ENCODE results near the gene ANO6.

Gene ANO6

DNA sequence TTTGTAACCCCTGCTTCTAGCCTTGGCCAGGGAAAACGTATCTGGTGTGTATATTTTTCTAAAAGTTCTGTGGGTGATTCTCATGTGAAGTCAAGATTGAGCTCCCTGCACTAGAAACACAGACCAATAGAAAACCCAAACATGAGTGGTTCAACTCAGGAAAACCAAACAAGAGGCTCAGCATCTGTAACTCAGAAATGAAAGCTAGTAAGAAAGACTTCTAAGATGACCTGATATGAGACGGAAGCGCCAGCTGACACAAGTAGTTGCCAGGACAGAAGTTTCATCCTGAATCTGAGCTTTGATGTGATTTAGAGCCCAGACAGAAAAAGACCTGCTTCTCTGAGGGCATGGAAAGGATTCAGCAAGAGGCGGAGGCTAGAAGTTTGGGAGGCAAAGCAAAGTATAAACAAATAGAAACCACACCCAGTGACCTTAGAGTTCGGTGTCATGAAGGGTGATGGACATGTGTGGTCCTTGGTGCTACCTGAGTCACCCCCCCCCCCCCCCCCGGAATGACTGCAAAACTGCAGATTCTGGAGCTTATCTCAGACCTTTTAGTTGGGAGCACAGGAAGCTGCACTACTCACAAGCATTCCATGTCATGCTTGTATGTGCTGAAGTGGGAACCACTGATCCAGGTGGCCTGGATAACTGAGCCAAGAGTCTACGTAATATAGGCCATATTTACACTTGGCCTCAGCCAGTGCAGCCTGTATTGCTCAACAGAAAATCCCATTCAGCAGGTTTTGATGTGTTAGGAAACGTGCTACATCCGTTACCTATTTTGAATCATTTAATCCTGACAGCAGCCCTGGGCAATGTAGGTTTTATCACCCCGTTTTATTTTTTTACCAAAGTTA, 191.3 kb downstream of the ANO6 start:
- DNase-seq (ENCODE audit: low read depth in 2 of 2) = no peak

DNA sequence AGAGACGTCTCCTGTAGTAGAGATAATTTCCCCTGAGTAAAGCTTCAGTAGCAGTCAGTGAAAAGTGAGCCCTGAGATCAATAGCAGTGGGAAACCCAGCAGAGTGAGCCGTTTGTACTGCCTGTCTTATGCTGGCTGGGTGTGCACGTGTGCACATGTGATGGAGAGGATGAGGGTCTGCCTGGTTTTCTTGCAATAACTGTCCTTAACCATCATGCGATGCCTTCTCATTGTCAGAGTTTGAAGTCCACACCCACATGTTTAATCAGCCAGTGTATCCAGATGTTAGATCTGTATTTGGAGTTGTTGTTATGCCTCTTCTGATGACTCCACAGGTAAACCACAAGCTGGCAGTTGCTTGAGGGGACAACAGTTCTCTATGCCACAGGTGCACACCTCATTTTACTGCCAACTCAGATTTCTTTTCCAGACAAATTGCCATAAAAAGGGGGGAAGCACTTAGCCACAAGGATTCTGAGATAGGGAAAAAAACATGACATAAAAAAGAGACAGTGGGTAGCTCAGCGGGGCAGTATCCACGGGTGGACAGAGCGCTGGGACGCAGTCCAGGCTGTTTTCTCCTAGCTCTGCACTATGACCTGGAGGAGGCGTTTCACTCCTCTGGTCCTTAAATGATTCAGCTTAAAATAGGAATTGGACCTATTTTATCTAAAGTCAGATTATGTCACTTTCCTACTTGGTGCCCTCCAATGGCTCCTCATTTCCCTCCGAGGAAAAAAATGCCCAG, 192.3 kb downstream of the ANO6 start:
- DNase-seq (ENCODE audit: low read depth in 2 of 2) = no peak

DNA sequence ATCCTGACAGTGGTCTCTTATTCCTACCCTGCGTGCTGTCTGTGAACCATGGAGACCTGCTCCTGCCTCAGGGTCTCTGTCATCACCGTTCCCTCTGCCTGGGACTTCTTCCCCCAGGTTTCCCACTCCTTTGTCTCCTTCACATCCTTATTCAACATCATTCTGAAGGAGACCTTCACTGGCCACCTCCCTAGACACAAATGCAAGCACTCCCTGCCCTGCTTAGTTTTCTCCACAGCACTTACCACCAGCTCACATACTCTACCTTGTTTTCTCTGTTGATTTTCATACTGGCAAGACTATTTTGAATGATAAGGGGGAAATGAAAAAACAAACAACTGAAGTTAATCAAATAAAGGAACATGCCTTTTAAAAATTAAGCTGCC, 192.8 kb downstream of the ANO6 start:
- no peak for DNase-seq (ENCODE audit: low read depth in 2 of 2)

DNA sequence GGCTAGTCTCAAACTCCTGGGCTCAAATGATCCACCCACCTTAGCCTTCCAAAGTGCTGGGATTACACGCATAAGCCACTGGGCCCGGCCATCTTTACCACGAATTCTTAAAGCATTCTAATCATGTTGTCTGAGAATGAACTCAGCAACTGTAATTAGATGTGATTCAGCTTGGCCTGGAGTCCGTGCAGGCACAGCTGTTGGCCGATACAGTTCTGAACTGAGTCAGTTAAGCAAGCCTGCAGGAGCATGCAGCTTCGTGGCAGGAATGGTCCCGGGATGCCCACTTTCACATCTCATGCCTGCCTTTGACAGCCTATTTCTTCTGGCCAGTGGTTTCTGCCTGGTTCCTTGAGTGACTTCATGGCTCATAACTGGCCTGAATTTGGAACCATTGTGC, 194.1 kb downstream of the ANO6 start:
- no peak for DNase-seq (ENCODE audit: low read depth in 2 of 2)

DNA sequence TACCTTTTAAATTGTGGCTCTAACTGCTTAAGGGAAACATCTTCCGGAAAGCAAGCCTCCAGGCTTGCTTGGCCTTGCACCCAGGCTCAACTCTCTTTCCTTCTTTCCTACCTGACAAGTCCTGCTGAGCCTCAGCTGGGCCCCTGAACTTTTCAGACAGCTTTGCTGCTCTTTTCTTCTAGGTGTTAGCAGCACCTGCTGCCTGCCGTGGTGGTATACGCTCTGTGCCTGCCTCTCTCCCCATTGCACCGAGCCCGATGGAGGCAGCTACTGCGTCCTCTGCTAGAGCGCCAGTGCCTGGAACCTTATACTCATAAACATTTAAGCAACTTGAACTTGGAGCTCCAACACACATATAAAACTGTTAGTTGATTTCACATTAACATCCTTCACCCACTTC, 195.7 kb downstream of the ANO6 start:
- no peak for DNase-seq (ENCODE audit: low read depth in 2 of 2)

DNA sequence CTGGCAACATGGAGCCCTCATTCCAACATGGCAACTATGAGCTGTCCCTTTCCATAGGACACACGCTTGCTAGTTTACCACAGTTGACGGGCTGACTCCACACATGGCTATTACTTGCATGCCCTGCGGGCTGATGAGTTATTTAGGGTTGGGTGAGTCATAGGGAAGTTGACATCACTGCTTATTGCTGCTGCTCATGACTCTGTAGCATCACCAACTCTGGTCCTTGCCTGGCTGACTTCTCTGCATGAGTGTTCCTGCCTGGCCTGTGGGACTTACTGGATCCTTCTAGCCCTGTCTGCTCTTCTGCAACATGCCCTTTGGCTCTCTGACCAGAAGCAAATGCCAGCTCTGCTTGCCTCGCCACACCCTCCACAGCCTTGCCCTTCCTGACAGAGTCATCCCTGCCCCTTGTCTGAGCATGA, 199.5 kb downstream of the ANO6 start:
- DNase-seq (ENCODE audit: low read depth in 2 of 2) = no peak

DNA sequence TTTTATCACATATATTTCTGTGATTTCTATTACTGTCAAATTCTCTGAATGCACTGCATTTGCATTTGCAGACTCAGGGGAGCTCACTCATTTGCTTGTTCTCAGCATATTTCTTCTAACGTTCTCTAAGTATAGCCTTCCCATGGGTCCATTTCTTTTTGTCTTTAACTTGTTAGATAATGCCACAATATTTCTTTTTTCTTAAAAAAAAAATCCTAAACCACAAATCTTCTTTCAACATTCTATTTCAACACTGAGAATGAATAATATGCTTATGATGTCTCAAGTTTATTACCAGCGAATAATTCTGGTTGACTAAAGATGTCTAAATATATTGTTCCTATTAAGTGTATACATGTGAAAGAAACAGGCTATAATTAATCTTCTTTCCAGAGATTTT, 200.2 kb downstream of the ANO6 start:
- no peak for DNase-seq (ENCODE audit: low read depth in 2 of 2)

DNA sequence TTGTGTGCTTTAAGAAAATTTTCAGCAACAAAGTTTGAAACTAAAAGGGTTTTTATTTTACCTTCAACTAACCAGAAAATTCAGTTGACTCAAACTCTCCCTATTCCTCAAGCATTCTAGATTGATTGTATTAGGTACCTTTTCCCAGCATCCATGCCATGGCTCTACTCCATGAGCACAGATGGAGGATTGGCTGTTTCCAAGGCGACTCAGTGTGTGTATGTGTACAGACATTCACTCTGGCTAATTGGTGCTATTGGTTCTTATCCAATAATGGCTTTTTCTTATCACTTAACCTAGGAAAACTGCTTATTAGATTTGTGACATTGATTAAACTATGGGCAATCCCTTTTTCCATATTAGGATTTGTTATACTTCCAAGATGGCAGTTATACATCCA, 202.6 kb downstream of the ANO6 start:
- no peak for DNase-seq (ENCODE audit: low read depth in 2 of 2)

DNA sequence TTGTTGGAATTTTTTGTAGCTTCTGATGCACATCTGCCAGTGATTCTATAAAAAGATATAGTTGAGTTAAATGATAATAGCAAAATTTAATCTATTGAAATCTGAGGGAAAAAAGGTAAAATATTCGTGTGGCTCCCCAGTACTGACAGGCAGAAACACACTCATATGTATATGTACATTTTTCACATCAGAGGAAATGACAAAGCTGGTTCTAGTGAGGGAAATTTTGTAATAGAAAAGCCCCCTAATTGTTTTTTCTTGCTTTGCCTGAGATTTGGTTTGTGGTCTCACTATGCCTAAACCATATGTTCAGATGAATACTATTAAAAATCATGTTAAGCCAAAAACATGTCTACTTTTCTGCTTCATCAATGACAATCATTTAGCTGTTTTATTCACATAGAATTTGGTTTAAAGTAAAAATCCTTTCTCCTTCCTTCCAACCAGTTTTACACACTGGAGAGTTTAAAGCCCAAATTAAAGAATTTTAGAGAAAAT, 203.5 kb downstream of the ANO6 start:
- DNase-seq (ENCODE audit: low read depth in 2 of 2) = no peak

DNA sequence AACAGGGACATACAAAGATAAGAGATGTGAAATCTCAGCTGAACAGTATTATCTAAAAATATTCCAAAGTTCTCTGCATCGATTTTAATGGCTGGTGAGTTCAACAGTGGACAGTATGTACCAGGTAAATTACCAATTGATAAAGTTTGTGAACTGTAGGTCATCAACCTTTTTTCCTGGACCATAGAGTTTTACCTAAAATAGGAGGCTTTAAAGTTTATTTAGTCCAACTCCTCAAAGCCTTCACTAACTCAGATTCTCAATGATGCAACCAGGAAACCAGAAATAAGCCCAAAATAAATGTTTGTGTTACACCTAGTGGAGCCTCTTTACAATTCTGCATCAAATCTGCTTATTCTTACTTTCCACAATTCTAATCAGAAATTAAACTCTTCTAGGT, 205.8 kb downstream of the ANO6 start:
- no peak for DNase-seq (ENCODE audit: low read depth in 2 of 2)

DNA sequence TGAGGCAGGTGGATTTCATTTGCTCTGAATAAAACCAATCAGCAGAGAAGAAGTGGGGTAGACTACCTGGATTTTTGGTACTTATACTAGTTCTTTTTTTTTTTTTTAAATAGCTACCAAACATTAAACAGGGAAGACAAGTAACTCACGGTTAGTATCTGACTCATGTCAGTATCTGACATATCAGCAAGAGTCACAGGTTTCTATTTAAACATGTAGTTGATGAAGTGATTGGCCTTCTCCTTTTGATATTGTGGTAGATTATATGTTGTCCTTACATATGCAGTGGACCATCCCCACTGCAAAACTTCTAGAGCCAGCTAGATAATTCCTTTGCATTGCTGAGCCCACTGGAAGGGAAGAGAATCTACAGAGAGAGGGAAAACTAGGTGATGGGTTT, 208.0 kb downstream of the ANO6 start:
- no peak for DNase-seq (ENCODE audit: low read depth in 2 of 2)

DNA sequence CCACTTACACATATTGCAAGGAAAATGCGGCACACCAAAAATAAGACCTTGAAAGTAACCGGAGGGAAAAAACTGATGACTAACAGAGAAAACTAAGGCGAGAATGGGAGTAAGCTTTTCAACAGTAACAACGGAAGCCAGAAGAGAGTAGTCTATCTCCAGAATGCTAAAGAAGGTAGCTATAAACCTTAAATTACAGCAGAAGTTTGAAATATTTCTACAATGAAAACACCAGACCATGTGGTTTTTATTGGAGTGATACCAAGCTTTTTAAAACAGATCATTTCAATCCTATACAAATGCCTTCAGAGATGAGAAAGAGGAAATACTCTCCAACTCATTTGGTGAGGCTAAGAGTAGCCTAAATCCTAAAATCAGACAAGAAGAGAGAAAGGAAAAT, 209.5 kb downstream of the ANO6 start:
- no peak for DNase-seq (ENCODE audit: low read depth in 2 of 2)

DNA sequence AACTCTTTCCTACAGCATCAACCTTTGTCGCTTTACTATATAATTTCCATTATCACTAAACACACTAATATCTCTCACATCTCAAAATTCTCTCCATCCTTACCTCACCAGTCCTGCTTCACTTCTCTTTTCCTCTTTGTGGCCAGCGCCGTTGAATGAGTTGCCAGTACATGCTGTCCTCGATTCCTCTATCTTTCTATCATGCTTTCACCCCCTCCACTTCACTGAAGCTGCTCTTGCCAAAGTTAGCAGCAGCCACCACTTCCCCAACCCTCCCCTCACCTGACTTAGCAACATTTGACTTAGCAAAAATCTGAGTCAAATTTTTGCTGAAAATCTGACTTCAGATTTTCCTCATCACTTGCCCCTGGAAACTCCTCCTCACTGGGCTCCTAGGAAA, 210.4 kb downstream of the ANO6 start:
- no peak for DNase-seq (ENCODE audit: low read depth in 2 of 2)

DNA sequence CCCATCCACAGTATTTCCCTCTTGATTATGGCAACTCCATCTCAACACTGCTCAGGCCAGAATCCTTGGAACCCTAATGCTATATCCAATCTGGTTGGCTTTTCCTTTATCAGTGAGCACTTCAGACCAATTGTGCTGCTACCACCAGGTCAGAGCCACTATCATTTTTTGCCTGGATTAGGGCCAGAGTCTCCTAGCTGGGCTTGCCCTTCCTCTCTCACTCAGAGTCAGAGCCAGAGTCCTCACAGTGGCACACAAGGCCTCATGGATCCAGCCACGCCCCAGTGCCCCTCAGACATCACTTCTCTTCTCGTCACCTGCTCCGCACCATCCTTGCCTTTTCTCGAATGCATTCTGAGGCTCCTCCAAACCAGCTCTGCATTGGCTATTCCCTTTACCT, 211.1 kb downstream of the ANO6 start:
- DNase-seq (ENCODE audit: low read depth in 2 of 2) = no peak

DNA sequence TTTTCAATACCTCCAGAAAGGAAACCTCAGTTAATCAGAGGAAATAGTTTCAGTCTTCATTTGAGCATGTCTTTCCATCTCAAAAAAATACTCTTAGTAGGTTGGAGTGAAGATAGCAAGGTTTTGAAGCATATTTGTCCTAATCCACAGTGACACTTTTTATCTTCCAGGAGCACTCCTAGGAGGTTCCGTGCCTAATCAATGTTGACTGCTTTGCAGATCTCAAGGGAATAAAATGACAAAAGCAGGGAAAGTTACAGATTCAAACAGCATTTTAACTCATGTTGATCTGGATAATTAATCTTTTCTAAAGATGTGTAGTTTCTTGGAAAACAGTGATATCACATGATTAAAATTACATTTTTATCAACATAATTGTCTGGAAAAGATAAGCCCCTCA, 213.9 kb downstream of the ANO6 start:
- DNase-seq (ENCODE audit: low read depth in 2 of 2) = no peak

DNA sequence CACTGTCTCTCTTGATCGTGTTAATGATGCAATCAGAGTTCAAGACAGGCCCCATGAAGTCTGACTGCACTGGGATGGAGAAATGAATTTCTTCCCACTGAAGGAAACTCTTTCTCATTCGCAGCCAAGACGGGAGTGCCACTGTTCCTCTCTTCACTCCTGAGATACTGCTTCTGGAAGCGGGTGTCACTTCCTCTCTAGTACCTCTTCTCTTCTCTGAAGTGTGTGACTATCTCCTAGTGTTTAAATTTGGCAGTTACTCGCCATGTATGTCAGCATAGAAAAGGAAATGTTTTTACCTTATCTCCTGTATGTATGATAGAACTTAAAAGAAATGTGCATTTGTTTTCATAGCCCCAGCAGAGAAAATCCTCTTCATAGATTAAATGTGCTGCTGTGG, 215.2 kb downstream of the ANO6 start:
- no peak for DNase-seq (ENCODE audit: low read depth in 2 of 2)

DNA sequence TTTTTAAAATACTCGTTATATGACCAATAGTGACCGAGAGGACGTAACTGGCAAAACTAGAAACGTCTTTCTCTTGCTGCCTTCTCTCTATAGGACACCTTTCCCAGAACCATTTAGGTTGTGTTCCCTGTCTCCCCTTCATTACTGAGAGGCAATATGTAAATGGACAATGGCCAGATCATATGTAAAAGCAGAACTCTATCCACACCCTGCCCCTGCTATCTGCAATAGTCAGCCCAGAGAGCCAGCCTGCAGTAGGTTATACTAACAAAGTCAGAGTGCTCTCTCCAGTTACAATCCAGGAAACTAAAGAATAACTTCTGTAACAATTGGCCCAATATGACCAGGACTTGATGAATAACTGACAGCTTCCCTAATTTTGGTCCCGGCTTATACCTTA, 216.8 kb downstream of the ANO6 start:
- DNase-seq (ENCODE audit: low read depth in 2 of 2) = no peak

DNA sequence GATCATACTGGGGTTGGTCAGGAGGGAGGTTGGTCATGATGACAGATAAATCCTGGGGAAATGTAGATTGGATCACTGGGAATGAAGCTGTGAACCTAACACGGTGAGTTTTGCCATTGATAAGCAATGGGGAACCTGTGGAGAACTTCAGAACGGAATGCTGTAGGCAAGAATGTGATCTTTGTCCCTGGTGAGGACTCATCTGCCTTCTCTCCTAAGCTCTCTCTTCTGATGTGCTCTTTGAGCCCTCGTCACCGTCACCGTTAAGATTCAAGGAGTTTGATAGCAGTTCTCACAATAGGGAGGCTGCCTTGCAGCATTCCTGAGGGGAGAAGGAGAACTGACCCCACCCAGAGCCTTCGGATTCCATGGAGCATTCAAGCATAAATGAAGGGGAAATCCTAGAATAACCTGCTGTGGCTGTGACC, 217.6 kb downstream of the ANO6 start:
- no peak for DNase-seq (ENCODE audit: low read depth in 2 of 2)

DNA sequence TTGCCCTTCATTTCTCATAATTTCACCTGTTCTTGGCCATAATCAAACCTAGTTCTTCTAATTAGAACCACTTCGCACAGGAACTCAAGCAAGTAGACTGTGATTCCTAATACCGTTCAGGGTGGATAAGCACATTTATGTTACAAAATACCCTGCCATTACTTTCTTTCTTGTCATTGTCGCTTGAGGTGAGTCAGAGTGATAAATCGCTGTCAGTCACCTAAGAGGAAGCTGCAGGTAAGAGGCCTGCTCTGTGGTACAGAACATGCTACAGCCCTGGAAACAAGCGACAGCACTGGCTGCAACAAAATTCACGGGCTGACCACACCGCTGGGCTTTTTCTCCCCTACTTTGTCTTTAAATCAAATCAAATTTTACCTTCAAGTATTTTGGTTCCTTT, 218.2 kb downstream of the ANO6 start:
- DNase-seq (ENCODE audit: low read depth in 2 of 2) = no peak

DNA sequence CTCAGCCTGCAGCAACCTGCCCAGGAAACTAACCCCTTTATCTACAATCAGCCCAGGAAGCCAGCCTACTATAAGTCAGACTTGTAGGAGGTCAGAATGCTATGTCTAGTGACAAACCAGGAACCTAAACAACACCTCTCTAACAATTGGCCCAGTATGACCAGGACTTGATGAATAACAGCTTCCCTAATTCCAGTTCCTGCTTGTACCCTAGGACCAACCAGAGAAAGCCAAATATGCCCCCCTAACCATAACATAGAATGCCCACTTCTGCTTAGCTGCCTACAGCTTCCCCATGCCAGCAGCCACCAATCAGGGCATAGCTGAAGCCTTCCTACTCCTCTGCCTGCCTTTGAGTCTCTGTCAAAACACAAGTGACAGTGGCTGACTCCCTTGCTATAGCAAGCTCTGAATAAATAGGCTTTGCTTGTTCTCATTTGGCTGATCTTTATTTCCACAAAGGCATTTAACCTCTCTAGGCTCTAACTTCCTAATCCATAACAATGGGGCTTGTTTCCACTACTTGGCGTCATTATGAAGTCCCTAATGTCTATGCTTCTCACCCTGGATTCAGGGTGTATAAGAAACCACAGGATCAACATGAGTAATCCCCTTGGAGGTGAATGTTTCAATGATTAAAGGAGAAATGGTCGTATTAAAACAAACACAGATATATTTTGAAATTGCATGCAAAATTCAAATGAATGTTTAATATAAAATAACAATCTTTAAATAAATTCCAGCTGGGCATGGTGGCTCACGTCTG, 220.2 kb downstream of the ANO6 start:
- no peak for DNase-seq (ENCODE audit: low read depth in 2 of 2)

DNA sequence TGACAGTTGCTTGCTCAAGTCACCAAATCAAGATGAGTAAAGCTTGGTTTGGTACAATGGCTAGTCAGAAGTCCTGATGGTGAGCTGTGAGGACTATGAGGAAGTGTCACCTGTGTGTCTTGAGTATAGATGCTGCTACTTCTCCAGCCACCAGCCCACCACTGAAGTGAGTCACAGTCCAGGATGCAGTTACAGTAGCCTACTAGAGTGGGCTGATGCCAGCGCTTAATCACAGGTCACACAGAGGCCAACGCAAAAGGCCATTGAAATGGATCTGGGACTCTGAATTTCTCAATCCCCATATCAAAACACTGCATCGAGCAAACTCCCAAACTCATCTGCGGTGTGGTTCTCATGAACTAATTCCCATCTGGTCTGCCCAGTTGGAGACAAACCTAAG, 223.1 kb downstream of the ANO6 start:
- no peak for DNase-seq (ENCODE audit: low read depth in 2 of 2)

DNA sequence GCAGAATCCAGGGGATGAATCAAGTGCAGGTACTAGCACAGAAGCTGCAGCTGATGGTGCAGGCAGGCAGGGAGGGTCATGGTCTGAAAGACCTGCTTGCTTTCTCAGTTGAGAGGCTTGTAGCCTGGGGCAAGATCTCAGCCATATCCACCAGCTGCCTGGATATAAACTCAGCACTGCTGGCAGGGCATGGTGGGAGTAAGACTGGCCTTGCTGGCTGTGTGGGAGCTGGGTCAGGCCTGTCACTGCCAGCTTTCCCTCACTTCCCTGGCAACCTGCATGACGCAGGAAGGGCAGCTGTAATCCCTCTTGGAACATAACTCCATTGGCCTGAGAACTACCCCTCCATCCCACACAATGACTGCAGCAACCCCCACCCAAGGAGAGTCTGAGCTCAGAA, 230.1 kb downstream of the ANO6 start:
- DNase-seq (ENCODE audit: low read depth in 2 of 2) = no peak
